Fibroblast of peridontal ligament (primary cell): Measurements from ENCODE around the gene SLC12A4.
A peak's percentile ranks its signal among the peaks of the same experiment; 100 is the strongest.
"Not testable (repeated sequence)": the region's sequence is repeated elsewhere in the genome, so short reads cannot be mapped to it uniquely, and the experiment has no call there.

Experiments
- DNase-seq: peaks from one replicate; pipeline ENCODE4 v3.0.0-alpha.2; 2010; ENCODE audit errors: extremely low read depth

The SLC12A4 gene

GRCh38 chr16:67941469-67942199, 26.8 kb downstream of the SLC12A4 start:
- no peak for DNase-seq

GRCh38 chr16:67940446-67941089, 27.9 kb downstream of the SLC12A4 start:
- no peak for DNase-seq

- no peak for DNase-seq
Observed at GRCh38 chr16:67939507-67940445, 28.7 kb downstream of the SLC12A4 start.

- DNase-seq = not testable (repeated sequence)
Observed at GRCh38 chr16:67937713-67938112, 30.7 kb downstream of the SLC12A4 start.

- peak; percentile 74 for DNase-seq
Observed at GRCh38 chr16:67936880-67937605, 31.4 kb downstream of the SLC12A4 start.

GRCh38 chr16:67936124-67936879, 32.1 kb downstream of the SLC12A4 start, which contains the start of gene PSMB10:
TSS of gene PSMB10 (minus strand) at chr16:67936850. CDS start at chr16:67936749, 101 bp downstream.
- DNase-seq = peak; percentile 33

- peak; percentile 83 for DNase-seq
Observed at GRCh38 chr16:67935402-67936123, 32.9 kb downstream of the SLC12A4 start.

- DNase-seq = no peak
Observed at GRCh38 chr16:67935101-67935401, 33.4 kb downstream of the SLC12A4 start.

GRCh38 chr16:67934306-67935100, 33.9 kb downstream of the SLC12A4 start:
- no peak for DNase-seq

GRCh38 chr16:67933805-67934204, 34.6 kb downstream of the SLC12A4 start:
- DNase-seq = no peak

- no peak for DNase-seq
Observed at GRCh38 chr16:67932462-67932840, 36.0 kb downstream of the SLC12A4 start.

- no peak for DNase-seq
Observed at GRCh38 chr16:67931712-67932461, 36.5 kb downstream of the SLC12A4 start, which contains the start of gene CTRL. TSS of gene CTRL (minus strand) at chr16:67931862. CDS start at chr16:67931852, 10 bp downstream.

GRCh38 chr16:67930678-67931211, 37.7 kb downstream of the SLC12A4 start:
- no peak for DNase-seq

- no peak for DNase-seq
Observed at GRCh38 chr16:67930191-67930590, 38.2 kb downstream of the SLC12A4 start.

GRCh38 chr16:67928561-67929364, 39.7 kb downstream of the SLC12A4 start:
- peak; percentile 51 for DNase-seq

- no peak for DNase-seq
Observed at GRCh38 chr16:67928147-67928546, 40.3 kb downstream of the SLC12A4 start.

GRCh38 chr16:67927131-67927941, 41.1 kb downstream of the SLC12A4 start:
- DNase-seq = no peak
